Cardiac atrium fibroblast (primary cell): Measurements from ENCODE around the gene CLDN2. TPM values are rescaled to one million over a fixed set of nuclear protein-coding genes. Genes with fewer than 3 reads are reported as not detected.

ENCODE experiments used
- total RNA-seq: library from RNA; depleted of rRNA; stranded (reverse); fragments of >200 nt; gene quantifications from 2 replicates; pipeline ENCODE4 v1.2.3, GENCODE V29; 2015

Gene CLDN2
- not detected in 2 replicates for total RNA-seq

GRCh38 chrX:106919932-106920452 is at the start of gene CLDN2:
Gene CLDN2 (plus strand): TSS chrX:106920402. CDS start chrX:106928229, 7,827 bp downstream.

GRCh38 chrX:106903291-106903824 is 16.8 kb upstream of the CLDN2 start, which contains the start of gene RIPPLY1:
Gene RIPPLY1 (minus strand): TSS chrX:106903341. CDS start chrX:106903287, 54 bp downstream.

Other genes starting within 250 kb of the CLDN2 start
- not detected in 2 replicates for gene RNF128, start 193.7 kb upstream of the CLDN2 start, total RNA-seq
- 12.8 and 13.0 TPM in 2 replicates for gene TBC1D8B, start 117.7 kb upstream of the CLDN2 start, total RNA-seq
- gene RIPPLY1, start 17.1 kb upstream of the CLDN2 start, total RNA-seq = not detected in 2 replicates
- gene MORC4, start 79.8 kb downstream of the CLDN2 start, total RNA-seq = 13.0 and 15.6 TPM in 2 replicates
- gene RBM41, start 198.4 kb downstream of the CLDN2 start, total RNA-seq = 7.5 and 11.2 TPM in 2 replicates